Neutrophil (primary cell): ENCODE measurements around the gene SUN1.
"Not testable (repeated sequence)": the region's sequence is repeated elsewhere in the genome, so short reads cannot be mapped to it uniquely, and the experiment has no call there.

Experiments
- H3K27ac ChIP-seq: fragments of 200-600 bp; sonication (generic); 2 replicates; pipeline ENCODE4 v1.5.1; 2016; ENCODE audit warnings: mild to moderate bottlenecking, moderate library complexity
- H3K27me3 ChIP-seq: fragments of 200-600 bp; sonication (generic); 2 replicates; pipeline ENCODE4 v1.6.0; 2016; ENCODE audit warnings: mild to moderate bottlenecking
- H3K36me3 ChIP-seq: fragments of 200-600 bp; sonication (generic); 2 replicates; pipeline ENCODE4 v1.5.1; 2017
- H3K4me1 ChIP-seq, 2 experiments: fragments of 200-600 bp in 1 of 2; sonication (generic) in 1 of 2; 1 replicate in 1 of 2; 2 replicates in 1 of 2; pipeline versions ENCODE4 v1.5.1 to v1.6.1; 2013 to 2016; ENCODE audit warnings: low read depth in 1 of 2, low read length in 1 of 2, mild to moderate bottlenecking in 1 of 2, moderate library complexity in 1 of 2; ENCODE audit not compliant: control insufficient read depth in 1 of 2, insufficient read depth in 1 of 2
- H3K4me3 ChIP-seq, 2 experiments: fragments of 200-600 bp in 1 of 2; sonication (generic) in 1 of 2; 1 replicate in 1 of 2; 2 replicates in 1 of 2; pipeline ENCODE4 v1.5.1; 2013 to 2016; ENCODE audit warnings: low read depth in 1 of 2, low read length in 1 of 2, mild to moderate bottlenecking in 1 of 2, moderate library complexity in 1 of 2
- H3K9me3 ChIP-seq: fragments of 200-600 bp; sonication (generic); 2 replicates; pipeline ENCODE4 v1.5.1; 2016
- CTCF ChIP-seq: fragments of 200-600 bp; sonication (generic); IDR thresholded peaks from 2 replicates; pipeline ENCODE4 v1.5.1; 2016; ENCODE audit warnings: antibody characterized with exemption

Gene SUN1

GRCh38 chr7:923108-924041 is 91.1 kb downstream of the SUN1 start:
- Histone ChIP-seq H3K4me3 (peak overlapping the region; percentile 47 to 57), H3K36me3 (peaks cover 35% of the 10 kb centered on the region), H3K4me1 (peaks cover 22 to 34% of the 10 kb centered on the region in 2 experiments), H3K9me3 (no peaks in the 10 kb centered on the region), H3K27me3 (peaks cover 23% of the 10 kb centered on the region), H3K27ac (peak overlapping the region; percentile 74)
- no peak for TF ChIP-seq CTCF

- peaks cover 34% of the 10 kb centered on the region for H3K36me3 ChIP-seq
- H3K9me3 ChIP-seq, H3K27ac ChIP-seq, H3K4me3 ChIP-seq: not testable (repeated sequence)
- H3K27me3 ChIP-seq, result peaks cover 23% of the 10 kb centered on the region
- peaks cover 29 to 41% of the 10 kb centered on the region in 2 experiments for H3K4me1 ChIP-seq
Observed at GRCh38 chr7:924042-924441, 91.8 kb downstream of the SUN1 start.
